GM06990 (cell line): ENCODE measurements around the gene STX10.

Source experiments
- DNase-seq: peaks from one replicate; pipeline ENCODE4 v3.0.0-alpha.2; 2011; ENCODE audit not compliant: insufficient read length; ENCODE audit errors: extremely low read depth
- H3K27me3 ChIP-seq: replicated peaks from 2 replicates; pipeline ENCODE4 v1.6.0; 2011; ENCODE audit warnings: low read length; ENCODE audit not compliant: control insufficient read depth, insufficient read depth
- H3K36me3 ChIP-seq: 2 replicates; pipeline ENCODE4 v1.5.1; 2011; ENCODE audit warnings: low read length; ENCODE audit not compliant: control insufficient read depth, insufficient read depth
- H3K4me3 ChIP-seq: replicated peaks from 2 replicates; pipeline ENCODE4 v1.5.1; 2011; ENCODE audit warnings: low read depth, mild to moderate bottlenecking, control low read depth, low read length
- CTCF ChIP-seq: IDR thresholded peaks from 2 replicates; pipeline ENCODE4 v1.5.1; 2011; ENCODE audit warnings: low read length, control low read depth, mild to moderate bottlenecking, inconsistent platforms; ENCODE audit not compliant: insufficient read depth, poor library complexity, severe bottlenecking

Gene STX10

GRCh38 chr19:13095934-13096927 is 53.9 kb downstream of the STX10 start:
- no peak for DNase-seq
- Histone ChIP-seq H3K27me3 (no peaks in the 10 kb centered on the region; the same call in 1 of the 2 replicates), H3K4me3 (peak overlapping the region; percentile 1; the same call in 1 of the 2 replicates), H3K36me3 (no peaks in the 10 kb centered on the region)
- peak; percentile 24 for TF ChIP-seq CTCF

- DNase-seq, result peak; percentile 50
- no peaks in the 10 kb centered on the region for H3K36me3 ChIP-seq
- H3K4me3 ChIP-seq, result peak overlapping the region; percentile 32
- no peaks in the 10 kb centered on the region; the same call in 1 of the 2 replicates for H3K27me3 ChIP-seq
- TF ChIP-seq CTCF, result no peak
These were observed 54.8 kb downstream of the STX10 start for GRCh38 chr19:13095393-13095784.

GRCh38 chr19:13094771-13095392 is 55.3 kb downstream of the STX10 start:
- no peak for DNase-seq
- no peaks in the 10 kb centered on the region for H3K36me3 ChIP-seq
- H3K4me3 ChIP-seq, result peak overlapping the region; percentile 32
- TF ChIP-seq CTCF, result no peak
- no peaks in the 10 kb centered on the region; the same call in 1 of the 2 replicates for H3K27me3 ChIP-seq

GRCh38 chr19:13094106-13094504 is 56.1 kb downstream of the STX10 start:
- Histone ChIP-seq H3K4me3 (no peak overlapping the region), H3K36me3 (no peaks in the 10 kb centered on the region), H3K27me3 (no peaks in the 10 kb centered on the region; the same call in 1 of the 2 replicates)
- no peak for DNase-seq
- TF ChIP-seq CTCF, result no peak
